Activated T-helper 1 cell treated with anti-CD3 and anti-CD28 coated beads, Interleukin-12 subunit alpha, Interleukin-12 subunit beta, Interleukin-2, Interleukin-4 antibody, amounts not matched to agents 30 ng/mL and 10 ng/mL and 1 ng/mL, durations not matched to agents 14 hours and 24 hours and 36 hours (primary cell): ENCODE measurements around the gene DIAPH1. TPM values are rescaled to one million over a fixed set of nuclear protein-coding genes. Genes with fewer than 3 reads are reported as not detected.
A peak's percentile ranks its signal among the peaks of the same experiment; 100 is the strongest.

Experiments used
- DNase-seq: peaks from one replicate; pipeline ENCODE4 v3.0.0; 2021; ENCODE audit warnings: low spot score
- H3K27ac Mint-ChIP-seq: one replicate; pipeline ENCODE4 v1.8.0; 2021; ENCODE audit warnings: mild to moderate bottlenecking, mixed read lengths
- H3K27me3 Mint-ChIP-seq: one replicate; pipeline ENCODE4 v1.8.0; 2022; ENCODE audit warnings: mild to moderate bottlenecking, moderate library complexity, mixed read lengths; ENCODE audit not compliant: insufficient read depth
- H3K36me3 Mint-ChIP-seq: one replicate; pipeline ENCODE4 v1.8.0; 2021; ENCODE audit warnings: low read depth, mixed read lengths
- H3K4me1 Mint-ChIP-seq: one replicate; pipeline ENCODE4 v1.8.0; 2021; ENCODE audit warnings: low read depth, mixed read lengths
- H3K4me3 Mint-ChIP-seq: one replicate; pipeline ENCODE4 v1.8.0; 2021; ENCODE audit warnings: mild to moderate bottlenecking, moderate library complexity, mixed read lengths
- H3K9me3 Mint-ChIP-seq: one replicate; pipeline ENCODE4 v1.8.0; 2021; ENCODE audit warnings: mixed read lengths
- intact Hi-C: fragments of 100-400 bp; cut with micrococcal nuclease; formaldehyde crosslinking; loops from one replicate; pipeline ENCODE4 v1.15.1; 2024
- total RNA-seq: library from RNA; stranded (reverse); gene quantifications from 2 replicates; pipeline ENCODE4 v1.2.3, GENCODE V29; 2022

Gene DIAPH1
- total RNA-seq, 1 donor from 2014 or later = 221 TPM

DNA sequence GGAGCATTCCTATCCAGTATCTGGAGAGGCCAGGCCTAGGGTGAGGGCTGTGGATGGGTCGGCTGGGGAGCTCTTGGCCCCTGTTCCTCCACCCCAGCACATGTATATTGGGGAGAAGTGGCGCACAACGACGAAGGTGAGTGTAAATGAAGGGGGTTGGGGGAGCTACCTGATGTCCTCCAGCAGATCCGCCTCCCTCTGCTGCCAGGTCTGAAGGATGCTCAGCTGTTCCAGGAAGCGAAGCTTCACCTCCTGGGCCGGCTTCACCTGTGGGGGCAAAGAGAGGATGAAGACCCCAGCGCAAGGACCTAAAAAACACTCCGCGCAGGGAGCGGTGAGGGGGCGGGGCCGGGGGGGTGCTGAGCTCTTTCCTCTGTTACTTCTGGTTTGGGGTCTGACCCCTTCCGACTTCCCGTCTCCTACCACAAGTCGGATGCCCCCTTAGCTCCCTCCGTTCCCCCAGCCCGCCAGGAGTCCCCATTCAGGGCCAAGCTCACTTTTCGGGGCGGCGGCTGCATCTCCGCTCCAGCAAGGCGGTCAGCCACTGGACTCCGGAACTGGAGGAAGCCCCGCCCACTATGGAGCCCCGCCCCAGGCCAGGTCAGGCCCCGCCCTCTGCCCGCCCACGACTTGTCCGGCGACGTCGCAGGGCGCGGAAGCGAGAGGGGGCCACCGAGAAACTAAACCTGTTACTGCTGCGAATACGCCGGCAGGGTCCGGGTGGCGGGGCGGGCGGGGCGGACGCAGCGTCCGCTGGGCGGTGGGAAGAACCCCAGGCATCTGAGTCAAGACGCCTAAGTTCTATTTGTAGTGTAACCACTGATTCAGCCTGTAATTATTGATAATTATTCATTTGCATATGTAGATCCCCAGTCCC, 32.3 kb upstream of the DIAPH1 start, which contains the start of gene FCHSD1:
FCHSD1 (minus strand) TSS at position 568 of the 877 bp plus-strand sequence; CDS start at position 518, 50 bp downstream.
- Mint-ChIP-seq H3K27ac (peak within 1 kb of the TSS; percentile 92), H3K27me3 (no peaks in the 10 kb centered on the region), H3K9me3 (no peaks in the 10 kb centered on the region), H3K4me1 (peaks cover 43% of the 10 kb centered on the region), H3K36me3 (peaks cover 15% of the 10 kb centered on the region), H3K4me3 (peak within 1 kb of the TSS; percentile 98)
- intact Hi-C loops = loop anchor here (1.0 kb wide), 8 partner anchors 9 to 318 kb away; partner anchors contain the start of genes HDAC3, RELL2 and RNF14
- DNase-seq = peak; percentile 76

DNA sequence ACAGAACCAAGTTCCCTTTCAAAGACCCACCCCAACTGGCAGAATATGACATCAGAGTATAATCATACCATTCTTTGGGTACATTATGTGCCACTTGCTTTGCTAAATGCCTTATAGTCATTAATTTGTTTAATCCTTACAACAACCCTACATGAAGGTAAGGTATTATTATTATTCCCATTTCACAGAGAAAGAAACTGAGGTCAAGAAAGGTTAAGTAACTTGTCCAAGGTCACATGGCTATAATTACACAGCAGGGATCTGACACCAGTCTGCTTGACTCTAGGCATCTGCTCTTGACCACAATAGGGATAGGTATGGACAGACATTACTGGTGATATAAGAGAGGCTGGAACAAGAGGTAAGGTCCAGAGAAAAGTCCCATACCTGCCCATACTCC, 31.2 kb upstream of the DIAPH1 start:
- peaks cover 18% of the 10 kb centered on the region for H3K36me3 Mint-ChIP-seq
- H3K9me3 Mint-ChIP-seq = no peaks in the 10 kb centered on the region
- peak overlapping the region; percentile 98 for H3K4me3 Mint-ChIP-seq
- peaks cover 45% of the 10 kb centered on the region for H3K4me1 Mint-ChIP-seq
- intact Hi-C loops = no loop called here
- peak overlapping the region; percentile 13 for H3K27ac Mint-ChIP-seq
- no peaks in the 10 kb centered on the region for H3K27me3 Mint-ChIP-seq
- no peak for DNase-seq

DNA sequence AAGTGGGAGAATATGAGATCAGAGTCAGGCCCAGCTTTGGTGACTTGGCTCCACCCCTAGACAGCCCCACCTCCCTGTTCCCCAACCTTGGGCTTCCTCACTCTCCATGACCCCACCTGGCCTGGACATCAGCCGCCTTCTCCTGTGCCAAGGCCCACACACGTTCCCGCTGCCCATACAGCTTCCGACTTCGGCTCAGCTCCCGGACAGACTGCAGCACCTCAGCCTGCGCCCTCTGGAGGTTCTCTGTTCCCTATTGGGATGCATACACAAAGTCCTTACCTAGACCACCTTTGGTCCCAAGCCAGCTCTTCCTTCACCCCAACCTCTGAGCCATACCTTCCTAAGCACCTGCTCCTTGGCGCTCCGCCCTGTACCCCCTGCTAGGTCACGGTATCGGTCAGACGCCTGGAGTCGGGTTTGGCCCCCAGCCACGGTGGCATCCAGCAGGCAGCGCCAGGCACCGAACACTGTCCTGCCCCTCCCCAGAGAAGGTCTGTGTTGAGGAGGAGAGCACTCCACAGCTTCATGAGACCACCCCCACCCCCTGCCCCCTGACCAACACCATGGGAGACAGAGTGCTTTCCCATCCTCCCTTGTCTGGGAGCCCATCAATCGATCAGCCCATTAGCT, 30.4 kb upstream of the DIAPH1 start:
- Mint-ChIP-seq H3K9me3 (no peaks in the 10 kb centered on the region), H3K4me1 (peaks cover 45% of the 10 kb centered on the region), H3K27me3 (no peaks in the 10 kb centered on the region), H3K4me3 (no peak overlapping the region), H3K36me3 (peaks cover 24% of the 10 kb centered on the region), H3K27ac (no peak overlapping the region)
- DNase-seq = no peak
- intact Hi-C loops = no loop called here

DNA sequence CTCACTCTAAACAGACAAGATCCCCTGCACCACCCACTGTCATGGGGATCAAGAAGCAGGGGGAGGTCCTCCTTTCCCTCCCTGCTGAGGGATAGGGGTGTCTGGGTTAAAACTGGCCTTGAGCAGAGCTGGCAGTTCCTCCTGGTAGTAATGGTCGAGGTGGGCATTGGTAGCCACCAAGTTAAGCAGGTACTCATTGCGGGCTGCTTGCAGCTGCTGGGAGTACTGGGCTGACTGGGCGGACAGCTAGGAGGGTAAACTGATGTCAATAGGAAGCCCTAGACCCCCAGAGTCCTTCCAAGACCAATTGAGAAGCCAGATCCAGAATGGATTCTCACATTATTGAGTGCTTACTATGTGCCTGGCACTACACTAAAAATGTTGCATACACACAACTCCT, 29.1 kb upstream of the DIAPH1 start:
- peaks cover 45% of the 10 kb centered on the region for H3K4me1 Mint-ChIP-seq
- H3K27ac Mint-ChIP-seq = no peak overlapping the region
- intact Hi-C loops = no loop called here
- DNase-seq = no peak
- no peaks in the 10 kb centered on the region for H3K27me3 Mint-ChIP-seq
- no peak overlapping the region for H3K4me3 Mint-ChIP-seq
- H3K36me3 Mint-ChIP-seq = peaks cover 24% of the 10 kb centered on the region
- H3K9me3 Mint-ChIP-seq = no peaks in the 10 kb centered on the region

DNA sequence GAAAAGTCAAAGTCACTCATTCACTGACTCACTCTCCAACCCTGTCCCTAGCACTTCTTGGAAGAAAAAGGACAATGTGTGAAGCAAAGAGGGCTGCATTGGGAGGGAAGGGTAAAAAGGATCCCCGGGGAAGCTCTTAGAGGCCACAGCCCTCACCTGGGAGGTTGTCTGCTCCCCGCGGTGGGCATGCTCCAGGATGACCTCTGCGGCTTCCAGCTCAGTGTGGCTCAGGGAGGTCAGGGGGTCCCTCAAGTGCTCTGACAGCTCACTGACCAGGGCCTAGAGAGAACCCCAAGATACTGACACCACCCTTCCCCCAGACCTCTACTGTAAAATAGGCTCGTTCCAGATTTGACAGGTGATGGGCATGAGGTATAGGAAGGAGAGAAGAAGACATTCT, 28.4 kb upstream of the DIAPH1 start:
- intact Hi-C loops = no loop called here
- peaks cover 41% of the 10 kb centered on the region for H3K4me1 Mint-ChIP-seq
- H3K36me3 Mint-ChIP-seq = peaks cover 26% of the 10 kb centered on the region
- H3K9me3 Mint-ChIP-seq = no peaks in the 10 kb centered on the region
- H3K4me3 Mint-ChIP-seq = no peak overlapping the region
- no peak for DNase-seq
- H3K27ac Mint-ChIP-seq = no peak overlapping the region
- H3K27me3 Mint-ChIP-seq = no peaks in the 10 kb centered on the region

DNA sequence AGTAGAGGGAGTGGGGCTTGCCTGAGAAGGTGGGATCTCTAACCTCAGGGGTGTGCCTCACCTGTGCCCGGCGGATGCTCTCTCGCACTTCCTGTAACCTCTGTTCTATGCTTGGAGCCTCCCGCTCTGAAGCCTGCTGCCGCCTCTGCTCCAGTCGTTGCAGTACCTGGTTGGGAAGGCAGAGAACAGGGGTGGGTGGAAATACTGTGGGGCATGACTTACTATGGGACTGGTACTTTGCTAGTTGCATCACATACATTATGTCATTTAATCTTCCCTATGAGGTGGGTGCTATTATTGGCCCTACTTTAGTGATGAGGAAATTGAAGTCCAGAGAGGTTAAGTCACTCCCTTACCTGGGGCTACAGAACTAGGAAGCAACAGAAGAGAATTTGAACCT, 27.2 kb upstream of the DIAPH1 start:
- Mint-ChIP-seq H3K36me3 (peaks cover 34% of the 10 kb centered on the region), H3K27me3 (no peaks in the 10 kb centered on the region), H3K9me3 (no peaks in the 10 kb centered on the region), H3K4me3 (no peak overlapping the region), H3K4me1 (peaks cover 44% of the 10 kb centered on the region), H3K27ac (no peak overlapping the region)
- no peak for DNase-seq
- intact Hi-C loops = no loop called here

DNA sequence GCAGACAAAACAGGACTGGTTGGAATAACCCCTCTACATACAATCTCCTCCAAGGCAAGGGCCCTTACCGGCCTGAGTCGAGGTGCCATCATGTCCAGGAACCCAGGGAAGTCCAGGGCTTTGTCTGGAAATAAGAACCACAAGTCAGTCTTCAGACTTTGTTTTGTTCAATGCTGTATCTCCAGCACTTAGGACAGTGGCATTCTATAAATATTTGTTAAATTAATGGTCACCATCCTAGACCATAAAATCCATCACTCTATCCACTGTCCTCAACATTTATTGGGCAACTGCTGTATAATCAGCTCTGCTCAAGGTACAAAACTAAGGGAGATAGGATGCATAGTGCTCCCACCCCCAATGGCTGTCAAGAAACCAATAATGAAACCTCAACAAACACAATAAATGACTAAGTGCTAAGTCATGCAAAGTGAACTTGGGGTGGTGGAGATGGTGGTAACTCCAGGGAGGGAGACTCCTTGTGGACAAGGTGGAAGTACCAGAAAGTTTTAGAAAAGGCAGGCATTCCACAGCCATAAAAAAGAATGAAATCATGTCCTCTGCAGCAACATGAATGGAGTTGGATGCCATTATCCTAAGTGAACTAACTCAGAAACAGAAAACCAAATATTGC, 23.0 kb upstream of the DIAPH1 start:
- no peak for DNase-seq
- H3K36me3 Mint-ChIP-seq = peaks cover 28% of the 10 kb centered on the region

DNA sequence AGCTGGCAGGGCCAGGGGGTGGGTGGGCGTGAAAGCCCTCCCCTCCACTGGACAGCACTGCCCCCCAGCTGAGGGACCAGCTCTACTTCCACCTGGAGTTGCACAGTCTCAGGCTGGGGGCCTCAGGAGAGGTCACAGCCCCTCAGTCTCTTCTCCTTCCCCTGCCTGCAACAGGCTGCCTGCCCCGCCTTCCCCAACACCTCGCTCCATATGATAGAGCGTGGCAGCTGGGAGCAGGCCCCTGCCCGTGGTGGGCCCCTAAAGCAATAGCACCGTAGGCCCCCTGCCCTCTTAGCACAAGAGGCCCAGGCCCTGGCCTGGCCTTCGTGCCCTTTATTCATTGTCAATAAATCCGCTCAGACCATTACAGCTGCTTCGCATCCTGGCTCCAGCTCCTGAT, 21.9 kb upstream of the DIAPH1 start:
- no peaks in the 10 kb centered on the region for H3K27me3 Mint-ChIP-seq
- H3K27ac Mint-ChIP-seq = no peak overlapping the region
- H3K9me3 Mint-ChIP-seq = no peaks in the 10 kb centered on the region
- peaks cover 23% of the 10 kb centered on the region for H3K36me3 Mint-ChIP-seq
- intact Hi-C loops = no loop called here
- no peak overlapping the region for H3K4me3 Mint-ChIP-seq
- H3K4me1 Mint-ChIP-seq = peaks cover 34% of the 10 kb centered on the region
- DNase-seq = no peak

More for the DNA sequence above, 23.0 kb upstream of the DIAPH1 start:
- H3K27ac Mint-ChIP-seq = peak overlapping the region; percentile 32
- no peaks in the 10 kb centered on the region for H3K27me3 Mint-ChIP-seq
- H3K4me1 Mint-ChIP-seq = peaks cover 35% of the 10 kb centered on the region
- intact Hi-C loops = loop anchor here (1.0 kb wide), 3 partner anchors 10 to 49 kb away; partner anchors contain the start of gene FCHSD1
- H3K9me3 Mint-ChIP-seq = no peaks in the 10 kb centered on the region
- H3K4me3 Mint-ChIP-seq = no peak overlapping the region

DNA sequence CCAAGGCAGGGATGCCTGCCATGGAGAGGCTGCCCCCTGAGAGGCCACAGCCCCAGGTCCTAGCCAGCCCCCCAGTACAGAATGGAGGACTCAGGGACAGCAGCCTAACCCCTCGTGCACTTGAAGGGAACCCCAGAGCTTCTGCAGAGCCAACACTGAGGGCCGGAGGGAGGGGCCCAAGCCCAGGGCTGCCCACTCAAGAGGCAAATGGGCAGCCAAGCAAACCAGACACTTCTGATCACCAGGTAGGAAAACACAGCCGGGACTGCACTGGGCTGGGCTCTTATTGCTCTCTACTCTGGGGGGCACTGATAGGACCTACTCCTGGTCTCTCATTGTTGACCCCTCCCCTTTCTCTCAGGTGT, 21.2 kb upstream of the DIAPH1 start:
- DNase-seq = no peak
- no peaks in the 10 kb centered on the region for H3K27me3 Mint-ChIP-seq
- intact Hi-C loops = no loop called here
- peaks cover 22% of the 10 kb centered on the region for H3K36me3 Mint-ChIP-seq
- no peaks in the 10 kb centered on the region for H3K9me3 Mint-ChIP-seq
- no peak overlapping the region for H3K27ac Mint-ChIP-seq
- peaks cover 40% of the 10 kb centered on the region for H3K4me1 Mint-ChIP-seq
- H3K4me3 Mint-ChIP-seq = no peak overlapping the region

DNA sequence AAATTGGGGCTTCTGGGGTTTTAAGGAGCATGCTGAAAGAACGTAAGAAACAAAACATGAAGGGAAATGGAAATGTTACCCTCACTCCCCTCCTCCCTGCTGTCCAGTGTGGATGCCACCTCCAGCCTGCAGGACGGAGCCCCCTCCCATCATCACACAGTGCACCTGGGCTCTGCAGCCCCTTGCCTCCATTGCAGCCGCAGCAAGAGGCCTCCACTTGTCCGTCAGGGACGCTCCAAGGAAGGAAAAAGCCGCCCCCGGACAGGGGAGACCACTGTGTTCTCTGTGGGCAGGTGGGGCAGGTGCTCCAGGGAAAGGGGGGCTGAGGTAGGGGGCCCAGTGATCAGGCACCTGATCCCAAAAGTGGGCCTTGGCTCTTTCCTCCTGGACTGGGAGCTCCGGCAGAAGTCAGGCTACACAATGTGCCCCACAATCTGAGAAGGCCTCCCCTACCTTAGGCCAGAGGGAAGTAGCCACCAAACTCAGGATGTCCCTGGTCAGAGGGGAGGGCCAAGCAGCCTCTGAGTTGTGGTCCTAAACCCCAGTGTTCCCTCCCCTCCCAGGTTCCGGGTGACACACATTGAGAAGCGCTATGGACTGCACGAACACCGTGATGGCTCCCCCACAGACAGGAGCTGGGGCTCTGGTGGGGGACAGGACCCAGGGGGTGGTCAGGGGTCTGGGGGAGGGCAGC, 20.7 kb upstream of the DIAPH1 start:
- no peak overlapping the region for H3K27ac Mint-ChIP-seq
- intact Hi-C loops = loop anchor here (5.0 kb wide), 2 partner anchors 317 to 1467 kb away; partner anchors contain the start of gene TAF7

DNA sequence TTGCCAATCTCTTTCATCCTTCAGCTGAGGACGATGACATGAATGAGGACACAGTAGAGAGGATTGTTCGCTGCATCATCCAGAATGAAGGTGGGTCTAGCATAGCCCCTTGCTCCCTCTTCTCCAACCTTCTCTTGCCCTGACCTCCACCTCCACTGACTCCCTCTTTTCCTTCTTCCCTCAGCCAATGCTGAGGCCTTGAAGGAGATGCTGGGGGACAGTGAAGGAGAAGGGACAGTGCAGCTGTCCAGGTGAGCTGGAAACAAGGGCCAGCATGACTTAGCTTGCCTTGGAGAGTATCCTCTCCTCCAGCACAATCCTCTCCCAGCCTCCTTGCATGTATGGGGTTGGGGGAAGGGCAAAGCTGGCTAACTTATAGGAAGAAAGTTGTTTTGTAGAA, 20.0 kb upstream of the DIAPH1 start:
- peaks cover 22% of the 10 kb centered on the region for H3K36me3 Mint-ChIP-seq
- H3K27me3 Mint-ChIP-seq = no peaks in the 10 kb centered on the region
- intact Hi-C loops = loop anchor here (5.0 kb wide), 2 partner anchors 316 to 1466 kb away; partner anchors contain the start of gene TAF7
- H3K4me3 Mint-ChIP-seq = peak overlapping the region; percentile 93
- peaks cover 52% of the 10 kb centered on the region for H3K4me1 Mint-ChIP-seq
- DNase-seq = no peak
- H3K27ac Mint-ChIP-seq = peak overlapping the region; percentile 83
- H3K9me3 Mint-ChIP-seq = no peaks in the 10 kb centered on the region

More for the DNA sequence above, 20.7 kb upstream of the DIAPH1 start:
- no peaks in the 10 kb centered on the region for H3K9me3 Mint-ChIP-seq
- H3K4me3 Mint-ChIP-seq = peak overlapping the region; percentile 93
- peaks cover 46% of the 10 kb centered on the region for H3K4me1 Mint-ChIP-seq
- no peaks in the 10 kb centered on the region for H3K27me3 Mint-ChIP-seq
- no peak for DNase-seq
- peaks cover 19% of the 10 kb centered on the region for H3K36me3 Mint-ChIP-seq

DNA sequence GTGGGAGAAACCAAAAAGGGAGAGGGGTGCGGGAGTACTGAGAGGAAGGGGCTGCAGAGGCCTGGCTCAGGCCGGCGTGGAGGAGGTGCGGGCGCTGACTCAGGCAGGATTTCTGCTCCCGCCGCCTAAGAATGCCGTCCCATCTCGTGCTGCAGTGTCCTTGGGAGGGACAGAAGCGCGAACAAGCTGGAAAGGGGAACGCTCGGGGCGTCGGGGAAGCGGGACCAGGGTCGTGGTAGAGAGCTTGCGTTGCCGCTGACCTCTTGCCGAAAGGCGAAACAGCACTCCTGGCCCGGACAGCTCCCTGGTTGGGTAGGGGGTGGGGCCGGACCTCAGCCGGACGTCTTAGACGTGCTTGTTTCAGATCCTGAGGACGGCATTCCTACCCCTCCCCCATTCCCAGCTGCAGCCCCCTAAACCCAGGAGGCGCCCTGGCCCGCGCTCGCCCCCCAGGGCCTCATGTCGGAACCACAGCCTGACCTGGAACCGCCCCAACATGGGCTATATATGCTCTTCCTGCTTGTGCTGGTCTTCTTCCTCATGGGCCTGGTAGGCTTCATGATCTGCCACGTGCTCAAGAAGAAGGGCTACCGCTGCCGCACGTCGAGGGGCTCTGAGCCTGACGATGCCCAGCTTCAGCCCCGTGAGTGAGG, 19.1 kb upstream of the DIAPH1 start:
- Mint-ChIP-seq H3K27ac (peak overlapping the region; percentile 83), H3K4me3 (peak overlapping the region; percentile 93), H3K27me3 (no peaks in the 10 kb centered on the region), H3K36me3 (peaks cover 22% of the 10 kb centered on the region), H3K4me1 (peaks cover 55% of the 10 kb centered on the region), H3K9me3 (no peaks in the 10 kb centered on the region)
- DNase-seq = peak; percentile 25
- intact Hi-C loops = loop anchor here (2.0 to 5.0 kb wide), 3 partner anchors 287 to 1466 kb away; partner anchors contain the start of gene TAF7
